Panc1 (cell line): ENCODE measurements around the gene ARMC2.

Experiments used
- POLR2AphosphoS5 ChIP-seq: IDR thresholded peaks from 2 replicates; pipeline ENCODE4 v1.6.1; 2012; ENCODE audit warnings: mild to moderate bottlenecking, low read depth, low read length, moderate library complexity
- REST ChIP-seq, 2 experiments: IDR thresholded peaks; 2 replicates each; pipeline ENCODE4 v1.6.1; 2011 to 2012; ENCODE audit warnings: low read depth in 2 of 2, control low read depth in 1 of 2, low read length in 1 of 2, mild to moderate bottlenecking in 1 of 2, moderate library complexity in 1 of 2; ENCODE audit not compliant: insufficient read depth in 1 of 2
- SIN3A ChIP-seq: IDR thresholded peaks from 2 replicates; pipeline ENCODE4 v1.6.1; 2012; ENCODE audit warnings: low read depth, mild to moderate bottlenecking, low read length, moderate library complexity, borderline replicate concordance; ENCODE audit not compliant: insufficient read depth
- TCF7L2 ChIP-seq: IDR thresholded peaks from 2 replicates; pipeline ENCODE4 v1.6.1; 2011; ENCODE audit warnings: mild to moderate bottlenecking, low read depth, low read length, inconsistent platforms
- TF ChIP-seq, protein P1 (sequence below): fragments of 450-650 bp; IDR thresholded peaks from 2 replicates; pipeline ENCODE4 v1.5.1; 2017; ENCODE audit warnings: mild to moderate bottlenecking

DNA sequence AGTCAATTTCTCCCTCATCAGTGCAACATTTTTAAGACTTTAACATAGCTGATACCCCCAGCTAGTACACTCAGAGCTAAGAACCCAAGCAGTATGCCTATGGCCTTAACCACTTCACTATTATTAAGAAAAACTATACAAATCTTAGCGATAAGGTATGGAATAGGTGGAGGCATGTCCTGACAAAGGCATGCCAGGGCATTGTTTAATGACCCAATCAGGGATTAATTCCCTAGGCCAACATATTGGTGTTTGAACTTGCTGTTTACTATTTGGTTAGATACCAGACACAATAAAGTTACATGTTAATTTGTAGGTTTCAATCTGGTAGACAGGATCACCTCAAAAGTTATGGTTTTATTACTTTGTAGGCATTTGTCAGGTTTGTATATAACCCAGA is 93.1 kb downstream of the ARMC2 start:
- TF ChIP-seq, protein P1, sequence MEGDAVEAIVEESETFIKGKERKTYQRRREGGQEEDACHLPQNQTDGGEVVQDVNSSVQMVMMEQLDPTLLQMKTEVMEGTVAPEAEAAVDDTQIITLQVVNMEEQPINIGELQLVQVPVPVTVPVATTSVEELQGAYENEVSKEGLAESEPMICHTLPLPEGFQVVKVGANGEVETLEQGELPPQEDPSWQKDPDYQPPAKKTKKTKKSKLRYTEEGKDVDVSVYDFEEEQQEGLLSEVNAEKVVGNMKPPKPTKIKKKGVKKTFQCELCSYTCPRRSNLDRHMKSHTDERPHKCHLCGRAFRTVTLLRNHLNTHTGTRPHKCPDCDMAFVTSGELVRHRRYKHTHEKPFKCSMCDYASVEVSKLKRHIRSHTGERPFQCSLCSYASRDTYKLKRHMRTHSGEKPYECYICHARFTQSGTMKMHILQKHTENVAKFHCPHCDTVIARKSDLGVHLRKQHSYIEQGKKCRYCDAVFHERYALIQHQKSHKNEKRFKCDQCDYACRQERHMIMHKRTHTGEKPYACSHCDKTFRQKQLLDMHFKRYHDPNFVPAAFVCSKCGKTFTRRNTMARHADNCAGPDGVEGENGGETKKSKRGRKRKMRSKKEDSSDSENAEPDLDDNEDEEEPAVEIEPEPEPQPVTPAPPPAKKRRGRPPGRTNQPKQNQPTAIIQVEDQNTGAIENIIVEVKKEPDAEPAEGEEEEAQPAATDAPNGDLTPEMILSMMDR = no peak
- no peak for TF ChIP-seq SIN3A
- no peak for TF ChIP-seq POLR2AphosphoS5
- TF ChIP-seq TCF7L2 = no peak
- TF ChIP-seq REST (IDR thresholded peaks at IDR 0.05; ENCODE audit: insufficient read depth in 1 of 2, low read depth in 2 of 2, low read length in 1 of 2) = no peak
